Upper lobe of left lung (tissue), 6 donors: ENCODE measurements around the gene MED6. TPM values are rescaled to one million over a fixed set of nuclear protein-coding genes. Genes with fewer than 3 reads are reported as not detected.

Experiments
- ATAC-seq, 2 donors: fragments of 200-7000 bp; cut with Tn5 transposase; one replicate each; pipeline ENCODE4 v1.9.1; 2022; ENCODE audit warnings: mild to moderate bottlenecking in 2 of 2, moderate library complexity in 2 of 2; ENCODE audit not compliant: low FRiP score in 2 of 2
- DNase-seq, 2 donors: peaks; one replicate each; pipeline ENCODE4 v3.0.0-alpha.2; 2019 to 2020
- H3K27ac ChIP-seq, 4 donors: fragments of 200-600 bp; sonication (generic); one replicate each; pipeline ENCODE4 v1.5.1; 2016 to 2019
- H3K27me3 ChIP-seq, 4 donors: fragments of 200-600 bp; sonication (generic); one replicate each; pipeline ENCODE4 v1.5.1; 2017 to 2019
- H3K36me3 ChIP-seq, 4 donors: fragments of 200-600 bp; sonication (generic); one replicate each; pipeline ENCODE4 v1.5.1; 2016 to 2019
- H3K4me1 ChIP-seq, 4 donors: fragments of 200-600 bp; sonication (generic); one replicate each; pipeline ENCODE4 v1.5.1; 2018 to 2019
- H3K4me3 ChIP-seq, 4 donors: fragments of 200-600 bp; sonication (generic); one replicate each; pipeline ENCODE4 v1.5.1; 2017 to 2019; ENCODE audit warnings: mild to moderate bottlenecking in 2 of 4, moderate library complexity in 1 of 4
- H3K9me3 ChIP-seq, 4 donors: fragments of 200-600 bp; sonication (generic); one replicate each; pipeline ENCODE4 v1.5.1; 2018 to 2019
- CTCF ChIP-seq, 6 experiments: fragments of 450-650 bp in 4 of 6; fragments of 200-600 bp in 2 of 6; sonication (generic) in 2 of 6; IDR thresholded peaks; one replicate each; pipeline ENCODE4 v1.5.1; 2016 to 2019; ENCODE audit warnings: antibody characterized with exemption in 6 of 6
- EP300 ChIP-seq, 4 donors: sonication (generic); formaldehyde crosslinking; IDR thresholded peaks; one replicate each; pipeline ENCODE4 v1.5.1; 2017; ENCODE audit warnings: antibody characterized with exemption in 4 of 4, control low read depth in 2 of 4
- POLR2A ChIP-seq, 4 donors: fragments of 450-650 bp; IDR thresholded peaks; one replicate each; pipeline ENCODE4 v1.5.1; 2016 to 2017; ENCODE audit warnings: antibody characterized with exemption in 4 of 4, mild to moderate bottlenecking in 2 of 4
- POLR2AphosphoS5 ChIP-seq, 2 donors: sonication (generic); formaldehyde crosslinking; IDR thresholded peaks; one replicate each; pipeline ENCODE4 v1.5.1; 2017; ENCODE audit warnings: antibody characterized with exemption in 2 of 2
- WGBS, 2 donors: methylation state at CpG; one replicate each; pipeline ENCODE4 v1.1.5; 2017 to 2018; 5-methylcytosine and 5-hydroxymethylcytosine counted together
- total RNA-seq, 6 donors: library from RNA; depleted of rRNA in 4 of 6; stranded (reverse); fragments of >200 nt in 4 of 6; gene quantifications; one replicate each; pipeline versions ENCODE4 v1.1.0 to v1.2.1, GENCODE V29; 2016 to 2021
- donor health status: DM: no; HTN: no; CAD: no; lungs with moderate emphysema.
- donor health status: DM: no; HTN: yes; CAD: no; lungs with severe emphysema.

MED6 gene
- total RNA-seq, 6 donors from 2014 or later: 17.9 to 56.5 (median 23.4) TPM

- no peak for ATAC-seq
- H3K9me3 ChIP-seq: no peaks in the 10 kb centered on the region
- peaks cover 17 to 23% (median 17%) of the 10 kb centered on the region in 4 donors for H3K4me1 ChIP-seq
- no peaks in the 10 kb centered on the region for H3K36me3 ChIP-seq
- WGBS, 2 donors: 80 to 98% methylated on average over 2 of the region's 2 CpGs
- TF ChIP-seq CTCF (IDR thresholded peaks at IDR 0.05) (no peak), POLR2AphosphoS5 (IDR thresholded peaks at IDR 0.05) (no peak), POLR2A (IDR thresholded peaks at IDR 0.05) (no peak), EP300 (IDR thresholded peaks at IDR 0.05) (no peak)
- no peak overlapping the region for H3K27ac ChIP-seq
- no peak for DNase-seq
- H3K4me3 ChIP-seq: no peak overlapping the region
- no peaks in the 10 kb centered on the region for H3K27me3 ChIP-seq
Observed at GRCh38 chr14:70602254-70602653, 1.8 kb upstream of the MED6 start.

- H3K4me3 ChIP-seq: peak overlapping the region; percentile 40 to 83 (median 66)
- no peaks in the 10 kb centered on the region for H3K27me3 ChIP-seq
- H3K4me1 ChIP-seq: peaks cover 17 to 23% (median 17%) of the 10 kb centered on the region in 4 donors
- H3K36me3 ChIP-seq: peaks cover 0 to 5% (median 2%) of the 10 kb centered on the region in 4 donors
- H3K9me3 ChIP-seq: no peaks in the 10 kb centered on the region
- ATAC-seq: peak in 1 of 2 donors; percentile 82
- 39 to 43% methylated on average over 3 of the region's 3 CpGs for WGBS, 2 donors
- DNase-seq: no peak
- TF ChIP-seq POLR2AphosphoS5 (IDR thresholded peaks at IDR 0.05): no peak
- TF ChIP-seq EP300 (IDR thresholded peaks at IDR 0.05): no peak
- H3K27ac ChIP-seq: peak overlapping the region; percentile 32 to 87 (median 79)
Observed at GRCh38 chr14:70601162-70601561, 707 bp upstream of the MED6 start.

GRCh38 chr14:70599345-70599744 is 1.1 kb downstream of the MED6 start:
- Histone ChIP-seq H3K4me3 (peak overlapping the region in 2 of 4 donors; percentile 63 to 70), H3K27me3 (no peaks in the 10 kb centered on the region), H3K9me3 (no peaks in the 10 kb centered on the region), H3K36me3 (peaks cover 5 to 23% (median 16%) of the 10 kb centered on the region in 4 donors), H3K27ac (no peak overlapping the region), H3K4me1 (peaks cover 17 to 23% (median 17%) of the 10 kb centered on the region in 4 donors)
- TF ChIP-seq POLR2A (IDR thresholded peaks at IDR 0.05) (no peak), CTCF (IDR thresholded peaks at IDR 0.05) (no peak), POLR2AphosphoS5 (IDR thresholded peaks at IDR 0.05) (no peak), EP300 (IDR thresholded peaks at IDR 0.05) (no peak)
- no peak for ATAC-seq
- DNase-seq: no peak
- 41 to 55% methylated on average over 1 of the region's 1 CpG for WGBS, 2 donors

- Histone ChIP-seq H3K27ac (no peak overlapping the region), H3K9me3 (no peaks in the 10 kb centered on the region), H3K4me3 (no peak overlapping the region), H3K4me1 (peaks cover 17 to 23% (median 17%) of the 10 kb centered on the region in 4 donors), H3K27me3 (no peaks in the 10 kb centered on the region), H3K36me3 (peaks cover 9 to 40% (median 28%) of the 10 kb centered on the region in 4 donors)
- ATAC-seq: no peak
- WGBS, 2 donors: 81 to 87% methylated on average over 3 of the region's 3 CpGs
- DNase-seq: no peak
- TF ChIP-seq POLR2AphosphoS5 (IDR thresholded peaks at IDR 0.05) (no peak), CTCF (IDR thresholded peaks at IDR 0.05) (no peak), EP300 (IDR thresholded peaks at IDR 0.05) (no peak), POLR2A (IDR thresholded peaks at IDR 0.05) (no peak)
Observed at GRCh38 chr14:70597731-70598130, 2.7 kb downstream of the MED6 start.

- TF ChIP-seq POLR2AphosphoS5 (IDR thresholded peaks at IDR 0.05) (no peak), EP300 (IDR thresholded peaks at IDR 0.05) (no peak), POLR2A (IDR thresholded peaks at IDR 0.05) (no peak), CTCF (IDR thresholded peaks at IDR 0.05) (no peak)
- Histone ChIP-seq H3K36me3 (peaks cover 19 to 61% (median 40%) of the 10 kb centered on the region in 4 donors), H3K4me1 (peaks cover 12 to 15% (median 13%) of the 10 kb centered on the region in 4 donors), H3K9me3 (no peaks in the 10 kb centered on the region), H3K27ac (no peak overlapping the region), H3K4me3 (no peak overlapping the region), H3K27me3 (no peaks in the 10 kb centered on the region)
- DNase-seq (peak in 1 of 2 donors; percentile 13), ATAC-seq (no peak)
- WGBS, 2 donors: 92 to 94% methylated on average over 5 to 9 of the region's 9 CpGs
Observed at GRCh38 chr14:70595443-70596185, 4.8 kb downstream of the MED6 start.
